Measurements from ENCODE around the gene COPB1.

DNA sequence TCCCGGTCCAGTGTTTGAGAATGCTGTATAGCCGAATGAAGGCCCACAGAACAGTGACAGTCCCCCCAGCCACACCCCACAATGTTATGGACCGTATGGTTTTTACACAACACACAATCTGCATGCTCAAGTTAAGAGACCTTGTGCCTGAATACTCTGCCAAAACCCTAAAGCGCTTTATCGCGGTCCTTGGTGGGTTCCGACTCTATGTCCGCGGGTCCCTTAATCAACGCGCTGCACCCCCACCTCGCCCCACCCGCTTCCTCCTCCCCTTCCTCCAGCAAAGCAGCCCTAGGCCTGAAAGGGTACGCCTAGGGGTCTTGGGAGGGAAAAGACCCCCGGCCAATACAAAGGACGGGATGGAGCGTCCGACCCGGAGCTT lies 442 bp downstream of the COPB1 start:
- TF ChIP-seq, protein P1, sequence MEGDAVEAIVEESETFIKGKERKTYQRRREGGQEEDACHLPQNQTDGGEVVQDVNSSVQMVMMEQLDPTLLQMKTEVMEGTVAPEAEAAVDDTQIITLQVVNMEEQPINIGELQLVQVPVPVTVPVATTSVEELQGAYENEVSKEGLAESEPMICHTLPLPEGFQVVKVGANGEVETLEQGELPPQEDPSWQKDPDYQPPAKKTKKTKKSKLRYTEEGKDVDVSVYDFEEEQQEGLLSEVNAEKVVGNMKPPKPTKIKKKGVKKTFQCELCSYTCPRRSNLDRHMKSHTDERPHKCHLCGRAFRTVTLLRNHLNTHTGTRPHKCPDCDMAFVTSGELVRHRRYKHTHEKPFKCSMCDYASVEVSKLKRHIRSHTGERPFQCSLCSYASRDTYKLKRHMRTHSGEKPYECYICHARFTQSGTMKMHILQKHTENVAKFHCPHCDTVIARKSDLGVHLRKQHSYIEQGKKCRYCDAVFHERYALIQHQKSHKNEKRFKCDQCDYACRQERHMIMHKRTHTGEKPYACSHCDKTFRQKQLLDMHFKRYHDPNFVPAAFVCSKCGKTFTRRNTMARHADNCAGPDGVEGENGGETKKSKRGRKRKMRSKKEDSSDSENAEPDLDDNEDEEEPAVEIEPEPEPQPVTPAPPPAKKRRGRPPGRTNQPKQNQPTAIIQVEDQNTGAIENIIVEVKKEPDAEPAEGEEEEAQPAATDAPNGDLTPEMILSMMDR (IDR thresholded peaks at IDR 0.05): no peak
- TF ChIP-seq POLR2A (IDR thresholded peaks at IDR 0.05): no peak

Measured in uterus (tissue), 2 donors.